C1 segment of cervical spinal cord (tissue), 14 donors: Measurements from ENCODE around the gene STRN4.
A peak's percentile ranks its signal among the peaks of the same experiment; 100 is the strongest.

Source experiments
- DNase-seq, 14 donors: peaks; one replicate each; lab custom pipeline; 2025; lab: John Stamatoyannopoulos, UW

Gene STRN4

DNA sequence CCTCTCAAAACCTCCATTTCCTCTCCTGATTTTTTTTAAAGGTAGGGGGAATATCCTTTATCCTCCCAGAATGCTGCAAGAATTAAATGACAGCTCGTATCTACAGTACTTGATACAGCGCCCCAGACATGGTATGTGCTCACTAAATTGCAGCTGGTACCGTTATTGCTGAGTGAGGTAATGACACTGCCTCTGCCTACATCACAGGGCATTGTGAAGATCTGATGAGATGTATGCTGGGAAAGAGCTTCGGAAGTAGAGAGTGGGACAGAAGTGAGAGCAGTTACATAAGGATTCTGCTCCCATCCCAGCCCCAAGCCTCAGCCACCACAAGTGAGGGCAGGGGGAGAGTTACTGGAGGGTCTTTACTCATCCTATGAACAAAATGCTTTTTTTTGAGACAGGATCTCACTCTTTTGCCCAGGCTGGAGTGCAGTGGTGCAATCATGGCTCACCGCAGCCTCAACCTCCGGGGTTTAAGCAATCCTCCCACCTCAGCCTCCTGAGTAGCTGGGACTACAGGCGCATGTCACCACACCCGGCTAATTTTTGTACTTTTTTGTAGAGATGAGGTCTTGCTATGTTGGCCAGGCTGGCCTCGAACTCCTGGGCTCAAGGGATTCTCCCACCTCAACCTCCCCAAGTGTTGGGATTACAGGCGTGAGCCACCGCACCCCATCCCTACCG is 2.1 kb downstream of the STRN4 start:
- no peak for DNase-seq

DNA sequence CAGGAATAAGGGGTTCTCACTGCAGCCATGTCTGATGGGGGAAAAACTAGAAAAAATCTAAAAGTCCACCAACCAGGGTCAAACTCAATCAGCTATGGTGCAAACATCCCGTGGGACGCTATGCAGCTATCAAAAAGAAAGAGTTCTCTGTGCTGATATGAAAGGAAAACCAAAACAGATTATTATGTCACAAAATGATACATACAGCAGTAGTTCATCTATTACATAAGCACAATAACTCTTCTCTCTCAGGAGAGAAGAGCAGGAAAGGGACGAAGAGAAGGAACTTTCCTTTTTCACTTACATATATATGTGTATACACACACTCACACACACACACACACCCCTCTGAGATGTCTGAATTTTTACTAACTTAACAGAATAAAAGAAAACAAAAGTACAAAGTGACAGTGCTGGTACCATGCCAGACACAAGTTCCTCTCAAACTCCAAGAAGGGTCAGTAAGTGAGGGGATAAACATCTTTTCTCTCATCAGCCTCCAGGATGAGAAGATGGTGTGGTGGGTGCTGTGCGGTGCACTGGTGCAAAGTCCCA is 3.2 kb downstream of the STRN4 start:
- DNase-seq: no peak

GRCh38 chr19:46741447-46741846 is 4.8 kb downstream of the STRN4 start:
- DNase-seq: no peak

- peak in 10 of 14 donors; percentile 14 to 95 (median 43) for DNase-seq
Observed at GRCh38 chr19:46739290-46739771, 6.9 kb downstream of the STRN4 start.

GRCh38 chr19:46737761-46738171 is 8.5 kb downstream of the STRN4 start:
- DNase-seq: no peak

DNA sequence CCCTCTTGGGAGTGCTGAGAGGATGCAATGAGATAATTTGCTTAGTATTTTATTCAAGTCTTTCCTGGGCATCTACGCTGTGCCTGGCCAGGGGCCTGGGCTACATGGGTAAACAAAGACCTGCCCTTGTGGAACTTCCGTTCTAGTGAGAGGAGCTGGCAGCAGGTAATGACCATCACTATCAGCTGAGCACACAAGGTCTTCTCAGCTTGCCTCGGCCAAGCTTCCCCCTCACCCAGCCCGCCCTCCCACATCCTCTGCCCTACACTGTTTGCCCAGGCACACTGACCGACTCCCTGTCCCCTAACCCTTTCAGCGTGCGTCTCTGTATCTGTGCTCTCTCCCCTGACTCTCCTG is 9.0 kb downstream of the STRN4 start:
- no peak for DNase-seq

DNA sequence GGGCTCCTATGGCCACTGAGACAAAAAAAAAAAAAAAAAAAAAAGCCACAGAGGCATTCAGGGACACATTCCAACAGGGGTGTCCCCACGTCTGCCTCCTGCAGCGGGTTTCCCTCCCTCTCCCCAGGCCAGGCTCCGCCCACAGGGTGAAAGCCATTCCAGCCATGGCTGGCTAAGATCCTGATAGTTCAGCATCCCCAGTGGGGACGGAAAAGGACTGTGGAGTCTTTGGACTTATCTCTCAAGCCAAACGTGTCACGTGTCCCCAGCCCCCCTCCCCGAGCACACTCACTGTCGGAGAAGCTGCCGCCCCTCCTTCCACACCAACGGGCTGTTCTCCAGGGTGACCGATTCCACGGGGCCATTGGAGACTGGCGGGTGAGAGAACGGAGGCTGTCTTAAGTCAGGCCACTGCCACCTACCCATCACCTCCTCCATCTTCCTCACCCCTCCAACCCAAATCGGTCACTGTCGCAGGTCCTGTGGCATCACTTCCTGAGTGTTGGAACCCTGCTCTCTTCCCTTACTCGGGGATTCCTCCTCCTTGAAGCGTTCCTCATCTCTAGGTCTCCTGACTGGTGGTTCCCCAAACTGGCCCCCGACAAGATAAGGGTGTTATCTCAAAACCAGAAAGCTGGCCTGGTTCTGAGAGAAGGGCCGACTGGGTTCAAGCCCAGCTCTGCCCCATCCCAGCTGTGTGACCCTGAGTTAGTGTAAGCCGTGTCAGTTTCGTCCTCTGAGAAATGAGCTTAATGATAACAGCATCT is 9.5 kb downstream of the STRN4 start:
- DNase-seq: no peak

- DNase-seq: no peak
Observed at GRCh38 chr19:46733690-46734292, 12.5 kb downstream of the STRN4 start.

DNA sequence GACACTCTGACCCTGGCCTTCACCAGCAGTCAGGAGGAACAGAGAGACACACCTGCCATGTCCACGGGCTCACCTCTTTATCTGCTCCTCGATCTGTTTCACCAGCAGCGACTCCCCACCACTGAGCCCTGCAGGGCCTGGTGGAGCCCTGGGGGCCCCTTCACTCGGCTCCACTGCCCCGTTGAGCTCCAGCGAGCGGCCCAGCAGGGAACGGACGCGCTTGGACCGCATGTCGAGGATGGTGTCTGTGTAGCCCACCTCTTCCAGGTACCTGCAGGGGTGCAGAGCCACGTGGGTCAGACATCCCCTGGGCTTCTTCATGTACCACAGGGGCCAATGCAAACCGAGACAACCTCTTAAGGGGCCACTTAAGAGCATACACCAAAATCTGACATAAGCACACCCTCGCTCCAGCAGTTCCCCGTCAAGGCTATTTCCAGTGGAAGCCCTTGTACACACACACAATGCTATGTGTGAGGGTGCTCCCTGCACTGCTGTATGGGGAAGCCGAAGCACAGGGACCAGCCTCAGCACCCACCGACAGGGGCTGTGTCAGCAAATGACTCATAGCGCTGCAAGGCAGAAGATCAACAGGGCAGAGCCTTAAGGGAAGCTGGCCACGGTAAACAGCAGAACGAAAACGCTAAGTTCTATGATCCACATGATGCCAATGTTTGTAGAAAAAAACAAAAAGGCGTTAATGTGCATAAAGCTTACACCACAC is 13.1 kb downstream of the STRN4 start:
- DNase-seq: peak in 4 of 14 donors; percentile 6 to 24 (median 10)

GRCh38 chr19:46732172-46732938 is 13.9 kb downstream of the STRN4 start:
- DNase-seq: no peak

DNA sequence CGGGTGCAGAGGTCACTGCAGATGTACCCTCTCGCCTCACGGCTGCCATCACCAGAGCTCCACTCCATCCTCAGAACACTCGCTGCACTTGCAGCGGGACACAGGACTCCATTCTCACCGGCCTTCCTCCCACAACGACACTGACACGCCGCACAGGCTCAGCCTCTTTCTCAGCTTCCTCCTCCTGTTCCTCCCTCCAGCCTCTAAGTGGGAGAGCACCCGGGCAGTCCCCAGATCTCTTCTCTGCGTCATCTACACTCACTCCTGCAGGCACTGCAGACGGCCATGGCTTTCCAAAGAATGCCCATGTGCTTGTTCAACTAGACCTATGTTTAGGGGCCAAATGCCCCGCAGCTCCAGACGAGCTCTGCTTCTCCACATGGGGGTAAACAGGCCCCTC is 14.7 kb downstream of the STRN4 start:
- DNase-seq: no peak

DNA sequence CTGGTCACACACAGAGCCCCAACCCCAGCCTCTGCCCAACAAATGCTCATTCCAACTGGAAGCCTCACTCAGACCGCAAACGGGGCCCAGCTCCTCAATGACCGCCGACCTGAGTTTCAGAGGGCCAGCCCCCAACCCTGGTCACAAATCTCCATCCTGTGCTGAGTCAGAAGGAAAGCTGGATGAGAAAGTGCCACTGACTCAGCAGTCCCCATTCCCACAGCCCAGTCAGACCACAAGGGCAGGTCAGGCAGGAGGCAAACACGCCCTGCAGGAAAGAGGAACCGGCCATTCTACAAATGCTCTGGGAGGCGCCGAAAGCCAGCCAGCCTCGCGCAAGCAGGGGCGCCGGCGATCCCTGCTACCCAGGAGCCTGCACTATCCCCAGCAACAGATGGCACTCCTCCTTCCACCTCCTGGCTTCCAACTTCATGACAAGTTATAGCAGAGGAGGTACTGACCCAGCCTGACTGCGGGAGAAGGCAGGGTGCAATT is 15.2 kb downstream of the STRN4 start:
- DNase-seq: peak in 1 of 14 donors; percentile 18

DNA sequence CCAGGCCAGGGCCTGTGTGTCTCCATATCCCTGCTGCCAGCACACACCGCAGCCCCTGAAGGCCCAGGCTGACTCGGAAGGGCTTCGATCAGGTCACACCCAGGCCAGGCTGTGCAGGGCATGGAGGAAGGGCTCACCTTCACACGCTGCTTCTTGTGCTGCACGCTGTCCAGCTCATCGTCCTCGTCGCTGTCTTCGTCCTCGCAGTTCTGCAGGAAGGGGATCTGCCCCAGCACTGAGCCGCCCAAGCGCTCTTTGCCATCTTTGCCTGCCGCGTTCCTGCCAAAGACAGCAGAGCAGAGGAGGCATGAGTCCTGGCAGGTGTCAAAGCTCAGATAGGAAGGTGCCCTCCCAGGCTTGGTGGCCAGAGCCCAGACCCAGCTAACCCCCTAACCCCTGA is 15.7 kb downstream of the STRN4 start:
- DNase-seq: no peak

DNA sequence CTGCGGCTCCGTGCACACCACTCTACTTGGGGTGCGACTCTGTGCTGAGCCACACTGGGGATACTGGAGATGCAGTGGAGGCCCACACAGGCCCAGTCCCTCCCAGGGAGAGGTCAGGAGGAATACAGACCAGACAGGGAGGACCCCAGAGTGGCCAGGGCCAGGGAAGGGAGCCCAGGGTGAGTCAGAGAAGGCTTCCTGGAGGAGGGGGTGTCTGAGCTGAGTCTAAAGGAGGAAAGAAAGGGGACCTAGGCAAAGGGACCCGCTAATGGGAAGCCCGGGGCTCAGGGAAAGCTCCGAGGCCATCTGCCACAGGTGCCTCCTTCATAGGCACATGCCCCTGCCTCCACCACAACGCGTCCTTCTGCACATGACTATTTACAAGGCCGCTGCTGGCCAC is 16.1 kb downstream of the STRN4 start:
- DNase-seq: no peak

DNA sequence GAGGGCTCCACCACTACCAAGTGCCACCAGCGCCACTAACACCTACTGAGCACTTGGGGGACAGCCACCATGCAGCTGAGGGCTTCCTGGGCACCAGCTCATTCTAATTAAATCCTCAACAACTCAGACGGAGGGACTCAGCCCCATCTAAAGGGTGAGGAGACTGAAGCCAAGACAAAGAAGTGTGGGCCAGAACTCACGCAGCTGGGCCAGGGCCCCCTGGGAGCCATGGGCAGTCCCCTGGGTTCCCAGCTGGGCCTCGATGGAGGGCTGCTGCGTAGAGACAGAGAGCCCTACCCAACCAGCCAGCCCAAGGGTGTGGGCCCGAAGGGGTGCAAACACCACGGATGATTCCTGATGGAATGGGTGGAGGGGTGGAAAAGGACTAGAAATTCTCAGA is 16.6 kb downstream of the STRN4 start:
- DNase-seq: no peak

DNA sequence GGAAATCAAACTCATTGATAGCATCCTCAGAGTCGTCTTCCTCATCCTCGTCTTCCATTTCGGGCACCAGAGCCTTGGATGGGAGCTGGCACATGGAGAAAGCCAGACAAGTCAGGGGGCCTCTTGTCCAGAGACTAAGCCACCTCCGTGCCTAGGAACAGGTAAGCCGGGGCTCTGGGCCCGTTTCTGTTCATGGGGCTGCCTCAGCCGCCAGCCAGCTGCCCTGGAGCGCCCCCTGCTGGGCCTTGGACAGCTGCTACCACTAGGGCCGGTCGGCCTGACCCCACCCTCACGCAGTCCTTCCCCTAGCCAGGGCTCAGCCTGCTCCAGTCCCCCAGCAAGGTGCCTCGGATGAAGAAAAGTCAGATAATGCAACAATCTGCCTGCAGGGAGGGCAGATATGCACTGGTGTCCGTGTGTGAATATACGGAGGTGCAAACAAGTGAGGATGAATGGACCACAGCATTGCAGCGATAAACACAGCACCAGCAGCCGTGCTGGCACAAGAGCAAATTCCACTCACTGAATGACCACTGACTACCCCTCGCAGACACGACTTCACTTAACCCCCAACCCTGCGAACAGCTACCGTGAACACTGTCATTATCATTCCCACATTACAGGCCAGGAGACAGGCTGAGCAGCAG is 17.4 kb downstream of the STRN4 start:
- peak in 8 of 14 donors; percentile 9 to 70 (median 36) for DNase-seq

DNA sequence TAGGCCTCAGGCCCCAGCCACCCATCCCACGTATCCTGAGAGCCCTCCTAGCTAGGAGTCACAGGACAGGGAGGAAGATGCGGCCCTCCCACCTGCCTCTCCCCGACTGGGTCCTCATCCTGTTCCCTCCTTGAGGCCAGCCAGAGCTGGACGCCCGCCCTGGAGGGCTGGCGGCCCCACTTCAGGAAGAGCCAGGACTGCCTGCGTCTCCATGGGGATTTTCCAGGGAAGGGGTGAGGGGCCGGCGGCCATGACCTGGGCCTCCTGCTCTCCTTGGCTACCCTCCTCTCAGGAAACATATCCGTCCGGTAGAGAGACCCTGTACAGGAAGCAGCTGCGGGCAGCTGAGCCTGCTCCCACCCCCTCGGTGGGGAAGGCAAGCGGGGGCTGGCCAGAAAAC is 18.0 kb downstream of the STRN4 start:
- peak in 1 of 14 donors; percentile 8 for DNase-seq

GRCh38 chr19:46727757-46728156 is 18.5 kb downstream of the STRN4 start:
- DNase-seq: no peak

DNA sequence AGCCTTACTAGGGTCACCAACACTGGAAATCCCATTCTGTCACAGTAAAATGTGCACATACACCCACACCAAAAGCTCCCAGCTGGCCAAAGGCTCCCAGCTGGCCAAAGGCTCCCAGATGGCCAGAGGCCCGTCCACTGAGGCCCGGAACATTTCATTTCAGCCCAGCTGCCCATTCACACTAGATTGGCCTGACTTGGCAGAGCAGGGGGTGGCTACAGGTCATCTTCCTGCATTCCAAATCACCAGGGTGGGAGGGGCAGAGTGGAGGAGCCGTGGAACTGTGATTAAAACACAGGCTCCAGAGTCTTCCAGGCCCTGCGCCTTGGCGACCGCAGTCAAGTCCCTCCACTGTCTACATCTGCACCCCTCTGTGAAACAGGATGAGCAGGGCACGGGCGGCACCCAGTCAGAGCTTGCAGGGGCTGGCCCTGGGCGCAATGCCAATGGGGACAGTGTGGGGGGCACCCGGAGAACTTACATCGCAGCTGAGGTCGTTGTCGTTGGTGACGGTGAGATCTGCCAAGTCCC is 19.2 kb downstream of the STRN4 start:
- no peak for DNase-seq

DNA sequence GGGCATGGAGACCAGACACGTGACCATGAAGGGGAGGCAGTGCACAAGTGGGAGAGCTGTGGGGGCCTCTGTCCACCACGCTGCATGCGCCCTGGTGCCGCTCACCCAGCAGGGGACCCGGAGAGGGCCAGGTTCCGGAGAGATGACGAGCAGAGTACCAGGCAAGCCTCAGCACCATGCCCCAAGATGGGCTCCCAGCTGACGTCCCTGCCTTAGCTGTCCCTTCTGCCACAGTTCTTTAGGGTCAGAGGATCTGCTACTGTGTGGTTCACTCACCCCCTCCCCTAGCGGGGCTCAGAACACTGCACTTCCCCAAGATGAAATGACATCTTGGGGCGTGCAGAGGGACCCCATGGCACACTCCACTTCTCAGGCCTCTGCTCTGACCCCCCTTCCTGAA is 19.7 kb downstream of the STRN4 start:
- no peak for DNase-seq
